KBM-7 (cell line): Measurements from ENCODE around the gene NUDT4.
A peak's percentile ranks its signal among the peaks of the same experiment; 100 is the strongest.

Source experiments
- DNase-seq: peaks from one replicate; pipeline ENCODE4 v3.0.0-alpha.2; 2015
- in situ Hi-C: fragments of 300-500 bp; cut with MboI; formaldehyde crosslinking; loops from 2 replicates; pipeline ENCODE4 v1.14.3; 2020; ENCODE audit warnings: low sequenced_read_pairs, low pct_unique_long_range_greater_than_20kb, mixed read lengths

Gene NUDT4

DNA sequence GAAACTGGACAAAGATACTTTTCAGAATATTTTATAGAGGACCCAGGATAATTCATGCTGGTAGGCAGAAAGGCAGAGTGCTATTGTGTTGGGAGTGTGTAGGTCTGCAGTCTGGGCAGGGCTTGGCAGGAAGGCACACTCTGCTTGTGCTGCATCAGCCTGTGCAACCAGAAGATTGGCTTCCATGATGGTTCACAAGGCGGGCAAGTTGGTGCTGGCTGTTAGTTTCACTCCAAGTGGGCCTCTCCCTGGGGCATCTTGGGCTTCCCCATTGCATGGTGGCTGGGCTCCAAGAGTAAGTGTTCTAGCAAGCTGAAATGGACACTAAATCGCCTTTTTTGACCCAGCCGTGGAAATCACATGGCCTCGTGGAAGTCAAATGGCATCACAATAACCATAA, 65.9 kb downstream of the NUDT4 start:
- no peak for DNase-seq
- in situ Hi-C loops: no loop called here

- in situ Hi-C loops: no loop called here
- no peak for DNase-seq
These were observed 70.0 kb downstream of the NUDT4 start for GRCh38 chr12:93447555-93448290.

GRCh38 chr12:93448796-93449195, 71.1 kb downstream of the NUDT4 start:
- in situ Hi-C loops: no loop called here
- DNase-seq: no peak

- in situ Hi-C loops: no loop called here
- no peak for DNase-seq
These were observed 71.6 kb downstream of the NUDT4 start for GRCh38 chr12:93449277-93449676.

DNA sequence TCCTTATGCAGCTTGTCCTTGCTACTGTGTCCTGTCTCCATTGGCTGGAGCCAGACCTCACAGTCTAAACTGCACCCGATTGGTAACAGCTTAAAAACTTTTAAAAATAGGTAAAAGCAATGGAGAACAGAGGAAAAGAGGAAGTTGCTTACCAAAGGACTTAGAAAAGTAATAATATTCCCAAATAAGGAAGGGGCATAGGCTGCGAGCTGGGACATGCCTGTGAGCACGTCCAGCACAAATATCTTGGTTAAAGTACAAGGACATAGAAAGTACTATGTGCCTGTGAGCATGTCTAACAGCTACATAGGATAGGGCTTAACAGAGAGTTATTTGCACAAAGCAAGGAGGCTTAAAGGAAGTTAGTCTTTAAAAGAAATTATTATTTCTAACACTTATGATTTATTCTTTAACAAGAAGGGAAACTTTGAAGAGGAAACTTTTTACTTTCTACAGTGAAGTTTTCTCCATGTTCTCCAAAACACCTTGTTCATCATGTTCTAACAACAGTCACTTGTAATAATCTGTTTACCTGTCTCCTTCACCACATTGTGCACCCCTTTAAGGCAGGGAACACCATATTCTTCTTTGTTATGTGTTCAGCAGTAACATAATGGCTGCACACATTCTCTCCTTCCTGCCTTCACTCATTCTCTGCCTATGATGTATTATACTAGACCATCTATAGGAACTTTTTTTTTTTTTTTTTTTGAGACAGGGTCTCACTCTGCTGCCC, 73.9 kb downstream of the NUDT4 start:
- peak; percentile 54 for DNase-seq
- in situ Hi-C loops: no loop called here

DNA sequence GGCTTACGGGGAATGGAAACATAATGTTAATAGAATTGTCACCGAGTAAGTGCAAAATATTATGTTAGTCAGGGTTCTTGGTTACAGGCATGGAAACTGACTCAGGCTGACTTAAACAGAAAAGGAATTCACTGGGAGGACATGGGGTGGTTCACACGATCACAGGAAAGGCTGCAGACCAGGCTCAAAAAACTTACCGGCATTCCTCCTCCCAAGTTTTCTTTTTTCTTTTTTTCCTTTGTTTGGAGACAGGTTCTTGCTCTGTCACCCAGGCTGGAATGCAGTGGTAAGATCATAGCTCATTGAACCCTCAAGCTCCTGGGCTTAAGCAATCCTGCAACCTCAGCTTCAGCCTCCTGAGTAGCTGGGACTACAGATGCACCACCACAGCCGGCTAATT, 75.9 kb downstream of the NUDT4 start:
- in situ Hi-C loops: no loop called here
- no peak for DNase-seq

DNA sequence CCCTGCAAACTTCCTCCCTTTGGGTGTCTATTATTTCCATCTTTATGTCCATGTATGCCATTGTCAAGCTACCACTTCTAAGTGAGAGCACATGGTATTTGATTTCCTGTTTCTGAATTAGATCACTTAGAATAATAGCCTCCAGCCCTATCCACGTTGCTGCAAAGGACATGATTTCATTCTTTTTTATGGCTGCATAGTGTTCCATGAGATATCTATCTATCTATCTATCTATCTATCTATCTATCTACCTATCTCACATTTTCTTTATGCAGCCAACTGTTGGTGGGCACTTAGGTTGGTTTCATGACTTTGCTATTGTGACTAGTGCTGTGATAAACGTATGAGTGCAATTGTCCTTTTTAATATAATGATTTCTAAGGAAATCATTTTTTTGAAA, 78.4 kb downstream of the NUDT4 start:
- in situ Hi-C loops: no loop called here
- no peak for DNase-seq
